Fibroblast of the conjunctiva (primary cell): ENCODE data around the gene NAA20.

Experiments
- DNase-seq: peaks from one replicate; pipeline ENCODE4 v3.0.0-alpha.2; 2010; ENCODE audit warnings: low read depth

The NAA20 gene

DNA sequence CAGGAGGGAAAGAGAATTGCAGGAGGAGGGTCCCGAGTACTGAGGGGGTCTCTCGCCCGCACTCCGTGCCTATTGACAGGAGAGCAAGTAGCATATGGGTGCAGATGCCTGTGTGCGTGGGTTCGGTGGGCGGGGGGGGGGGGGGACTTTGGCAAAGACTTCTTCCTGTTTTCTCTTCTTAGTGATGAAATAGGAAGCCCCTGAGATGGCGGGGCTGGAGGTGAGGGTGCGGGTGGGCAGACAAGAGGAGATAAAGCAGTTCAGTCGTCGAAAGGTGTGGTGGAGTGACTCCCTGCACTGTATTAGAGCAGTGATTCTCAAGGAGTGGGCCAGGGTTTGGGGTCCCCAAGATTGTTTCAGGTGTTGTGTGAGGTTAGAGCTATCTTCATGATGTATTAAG lies 3.7 kb downstream of the NAA20 start:
- DNase-seq, result no peak

DNA sequence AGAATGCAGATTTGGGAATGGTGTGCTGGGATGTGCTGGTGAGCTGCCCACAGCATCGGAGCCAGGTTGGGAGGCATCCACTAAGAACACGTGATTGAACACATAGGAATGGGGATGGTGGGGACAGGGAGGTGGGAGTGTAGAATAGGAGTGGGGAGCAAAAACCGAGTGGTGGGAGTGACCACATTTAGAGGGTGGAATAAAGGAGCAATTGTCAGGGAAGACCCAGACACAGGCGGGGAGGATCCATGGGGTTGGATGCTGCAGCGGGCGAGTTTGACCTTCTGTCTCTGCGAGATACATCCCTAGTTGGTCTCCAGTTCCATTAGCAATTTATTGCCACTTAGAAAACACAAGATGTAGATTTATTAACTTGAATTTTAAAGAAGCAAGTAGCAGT lies 4.7 kb downstream of the NAA20 start:
- no peak for DNase-seq

GRCh38 chr20:20022498-20022897 lies 5.3 kb downstream of the NAA20 start:
- DNase-seq, result no peak

GRCh38 chr20:20023395-20023794 lies 6.2 kb downstream of the NAA20 start:
- no peak for DNase-seq

GRCh38 chr20:20024942-20025341 lies 7.8 kb downstream of the NAA20 start:
- no peak for DNase-seq

DNA sequence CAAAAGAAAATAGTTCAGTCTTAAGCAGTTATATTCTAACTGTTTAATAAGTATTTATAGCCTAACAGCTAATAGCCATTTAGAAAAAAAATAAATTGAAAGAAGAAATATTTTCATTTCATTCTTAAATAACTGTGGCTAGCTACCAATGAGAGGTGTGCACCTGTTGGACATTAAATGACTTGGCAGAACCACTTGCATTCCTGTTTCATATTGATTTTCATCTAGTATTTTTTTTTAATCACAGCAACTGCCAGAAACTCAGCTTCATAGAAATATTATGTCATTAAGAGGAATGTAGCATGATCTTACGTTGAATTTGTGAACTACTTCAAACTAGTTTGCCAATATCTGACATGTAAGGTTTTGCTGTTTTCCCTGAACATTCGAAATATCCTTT lies 10.1 kb downstream of the NAA20 start:
- no peak for DNase-seq

DNA sequence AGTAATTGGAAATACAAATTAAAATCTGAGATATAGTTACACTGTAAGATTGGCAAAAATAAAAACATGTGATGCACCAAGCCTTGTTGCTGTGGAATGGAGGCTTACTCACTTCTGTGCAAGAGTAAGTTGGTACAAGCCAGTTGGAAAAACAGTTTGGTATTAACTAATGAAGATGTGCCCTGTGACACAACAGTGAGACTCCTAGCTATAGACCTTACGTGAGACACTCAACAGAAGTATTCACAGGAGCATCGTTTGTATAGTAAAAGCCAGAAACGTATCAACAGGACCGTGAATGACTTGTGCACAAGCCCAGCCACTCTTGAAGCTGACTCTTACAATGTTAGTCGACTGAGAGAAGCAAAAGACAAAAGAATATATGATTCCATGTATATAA lies 14.6 kb downstream of the NAA20 start:
- DNase-seq, result no peak

GRCh38 chr20:20034486-20034885 lies 17.3 kb downstream of the NAA20 start:
- no peak for DNase-seq

DNA sequence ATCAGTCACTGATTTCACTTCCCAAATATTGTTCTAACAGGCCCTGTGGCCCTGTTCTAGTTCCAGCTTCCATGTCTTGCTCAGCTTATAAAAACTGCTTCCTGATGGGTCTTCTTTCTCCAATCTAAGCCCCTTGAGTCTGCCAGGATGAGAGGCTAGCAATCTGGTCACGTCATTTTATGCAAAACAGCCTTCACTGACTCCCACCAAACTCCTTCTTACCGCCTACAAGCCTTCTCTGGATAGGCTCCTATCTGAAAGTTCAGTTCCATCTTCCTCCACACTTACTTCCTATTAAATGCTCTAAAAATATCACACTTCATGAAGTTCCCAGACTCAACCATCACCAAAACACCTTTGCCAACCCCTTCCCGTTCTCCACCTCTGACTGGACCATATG lies 19.6 kb downstream of the NAA20 start:
- no peak for DNase-seq

DNA sequence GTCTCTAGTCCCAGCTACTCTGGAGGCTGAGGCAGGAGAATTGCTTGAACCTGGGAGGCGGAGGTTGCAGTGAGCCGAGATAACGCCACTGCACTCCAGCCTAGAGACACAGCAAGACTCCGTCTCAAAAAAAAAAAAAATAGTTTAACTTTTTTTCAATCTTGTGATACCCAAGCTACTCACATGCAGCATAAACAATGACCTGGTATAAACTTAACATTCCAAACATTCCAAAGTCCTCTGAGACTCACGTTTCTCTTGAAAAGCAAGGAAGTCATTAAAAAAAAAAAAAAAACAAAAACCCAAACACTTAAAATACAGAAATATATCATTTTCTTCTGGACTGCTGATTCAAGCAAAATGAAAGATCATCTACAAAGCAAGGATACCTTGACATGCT lies 20.8 kb downstream of the NAA20 start:
- DNase-seq, result no peak

GRCh38 chr20:20038586-20038985 lies 21.4 kb downstream of the NAA20 start:
- DNase-seq, result no peak

DNA sequence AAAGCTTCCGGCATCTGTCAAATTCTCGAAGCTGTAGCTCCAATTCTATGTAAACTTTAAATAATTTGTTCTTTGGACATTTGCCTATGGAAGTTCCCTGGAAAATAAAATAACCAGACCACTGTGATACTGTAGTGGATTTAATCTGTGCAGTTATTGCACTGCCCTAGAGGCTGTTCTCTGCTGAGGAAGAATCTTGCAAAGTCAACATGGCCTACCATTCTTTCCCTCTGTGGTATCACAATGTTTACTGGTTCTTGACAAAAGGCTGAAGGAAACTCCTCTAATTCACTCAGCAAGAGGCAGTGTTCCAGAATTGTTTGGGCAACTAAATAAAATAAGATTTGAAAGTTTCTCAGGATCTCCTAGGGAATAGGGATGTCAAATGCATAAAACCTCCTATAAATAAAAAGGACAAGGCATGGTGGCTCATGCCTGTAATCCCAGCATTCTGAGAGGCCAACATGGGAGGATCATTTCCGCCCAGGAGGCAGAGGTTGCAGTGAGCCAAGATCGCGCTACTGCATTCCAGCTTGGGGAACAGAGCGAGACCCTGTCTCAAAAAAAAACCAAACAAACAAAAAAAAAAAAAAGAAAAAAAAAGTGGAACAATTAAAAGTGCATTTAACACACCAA lies 22.7 kb downstream of the NAA20 start:
- no peak for DNase-seq

DNA sequence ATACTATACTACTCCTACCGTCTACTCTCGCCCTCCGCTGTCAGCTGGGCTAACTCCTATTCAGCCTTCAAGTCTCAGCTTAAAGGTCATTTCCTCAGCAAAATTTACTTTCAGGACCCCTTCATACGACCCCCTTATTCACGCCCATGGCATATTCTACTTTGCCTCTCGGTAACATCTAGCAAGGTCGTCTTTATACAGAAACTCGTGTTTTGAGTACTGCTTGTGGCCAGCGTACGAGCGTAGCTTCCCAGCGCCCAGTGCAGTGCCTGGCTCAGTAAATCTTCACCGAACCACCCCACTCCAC lies 34.6 kb downstream of the NAA20 start:
- no peak for DNase-seq

- peak; percentile 95 for DNase-seq
Observed at GRCh38 chr20:20052074-20052970, 35.2 kb downstream of the NAA20 start, which contains the start of the genes CFAP61 and CRNKL1. Gene CFAP61, plus strand, starts transcription at chr20:20052532. Its CDS starts 4,122 bp downstream, at chr20:20056654. Gene CRNKL1, minus strand, starts transcription at chr20:20052466. Its CDS starts 124 bp downstream, at chr20:20052342.

DNA sequence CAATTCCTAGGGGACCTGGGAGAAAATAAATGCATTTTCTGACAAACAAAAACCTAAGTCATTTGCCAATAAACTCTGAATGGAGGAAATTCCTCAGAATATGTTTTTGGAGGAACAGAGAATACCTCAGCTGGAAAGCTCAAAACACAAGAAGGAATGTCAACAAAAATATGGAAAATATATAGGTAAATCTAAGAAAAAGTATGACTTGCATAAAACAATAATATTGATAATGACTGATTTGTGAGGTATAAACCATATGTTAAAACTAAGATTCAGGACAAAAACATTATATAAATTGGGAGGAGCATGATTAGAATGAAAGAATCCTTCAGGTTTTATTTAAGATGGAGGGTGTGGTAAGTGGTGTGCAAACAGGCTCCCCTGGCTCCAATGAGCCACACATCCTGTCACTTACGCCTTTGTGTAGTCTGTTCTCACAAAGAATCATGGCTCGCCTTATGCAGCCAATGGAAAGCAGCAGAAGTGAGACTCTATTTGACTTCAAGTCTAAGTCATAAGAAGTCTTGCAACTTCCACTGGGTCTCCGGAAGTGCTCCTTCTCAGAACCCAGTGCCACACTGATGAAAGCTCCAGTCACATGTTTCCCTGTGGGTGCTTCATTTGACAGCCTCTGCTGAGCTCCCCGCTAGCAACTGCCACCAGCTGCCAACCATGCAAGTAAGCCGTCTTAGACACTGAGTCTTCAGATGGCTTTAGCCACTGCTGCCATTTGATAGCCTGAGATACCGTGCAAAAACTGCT lies 43.3 kb downstream of the NAA20 start:
- DNase-seq, result no peak

GRCh38 chr20:20063941-20064702 lies 47.0 kb downstream of the NAA20 start:
- DNase-seq, result no peak

- no peak for DNase-seq
Observed at GRCh38 chr20:20065361-20065760, 48.2 kb downstream of the NAA20 start.

GRCh38 chr20:20070871-20071726 lies 53.9 kb downstream of the NAA20 start:
- no peak for DNase-seq

DNA sequence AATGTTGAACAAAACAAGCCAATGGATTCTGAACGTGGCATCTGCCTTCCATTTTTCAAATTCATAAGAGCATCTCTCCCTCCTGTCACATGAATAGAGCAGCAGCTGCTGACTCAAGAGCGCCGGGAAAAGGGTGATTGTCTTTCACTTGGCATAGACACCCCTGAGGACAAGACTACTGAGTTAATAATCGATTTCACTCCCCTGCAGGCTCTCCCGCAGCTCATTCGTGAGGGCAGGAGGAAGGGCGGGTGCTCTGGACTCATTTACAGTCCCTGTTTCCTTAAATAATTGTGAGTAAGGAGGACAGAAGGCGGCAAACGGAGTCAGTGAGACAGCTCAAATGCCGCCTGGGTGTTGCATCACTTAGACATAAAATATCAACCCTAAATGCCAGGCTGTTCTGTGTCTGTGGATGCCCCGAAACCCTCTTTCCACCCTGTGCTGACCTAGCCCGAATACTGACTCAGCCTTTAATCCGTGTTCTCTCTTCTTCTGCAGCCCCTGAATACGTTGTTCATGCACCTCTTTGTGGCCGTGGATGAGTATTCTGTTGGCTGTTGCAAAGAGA lies 56.7 kb downstream of the NAA20 start:
- DNase-seq, result no peak

- no peak for DNase-seq
Observed at GRCh38 chr20:20075032-20075431, 57.9 kb downstream of the NAA20 start.
